Endothelial cell of umbilical vein (primary cell): ENCODE results near the gene EHBP1L1. TPM values are rescaled to one million over a fixed set of nuclear protein-coding genes. Genes with fewer than 3 reads are reported as not detected.

ENCODE experiments used
- BruUV-seq: library from RNA; stranded (reverse); fragments of 400-500 nt; replicated peaks from 2 replicates; lab custom pipeline; 2021; lab: Mats Ljungman, UMichigan
- CTCF ChIA-PET: fragments of 300-600, 350-600 bp; sonication (Branson Sonifier 250); formaldehyde crosslinking; loops from one replicate; lab custom pipeline; 2021; ENCODE audit warnings: antibody characterized with exemption, inconsistent platforms; lab: Charles Lee
- POLR2A ChIA-PET: fragments of 300-600, 350-600 bp; sonication (Branson Sonifier 250); formaldehyde crosslinking; loops from one replicate; lab custom pipeline; 2021; ENCODE audit warnings: antibody characterized with exemption, inconsistent platforms; lab: Charles Lee
- DNase-seq: peaks from one replicate; pipeline ENCODE4 v3.0.0-alpha.2; 2011; ENCODE audit warnings: low read depth, low spot score
- FAIRE-seq: peaks from 2 replicates; lab custom pipeline; 2011; peaks lifted over from hg19 to GRCh38; lab: Jason Lieb, UNC
- H2AFZ ChIP-seq: 2 replicates; pipeline ENCODE4 v1.6.0; 2012; ENCODE audit warnings: low read depth, low read length, control low read depth, inconsistent platforms
- H3K27ac ChIP-seq: 2 replicates; pipeline ENCODE4 v1.5.1; 2011; ENCODE audit warnings: low read depth, mild to moderate bottlenecking, control low read depth, low read length, moderate library complexity; ENCODE audit not compliant: insufficient read depth
- H3K27me3 ChIP-seq, 2 experiments: 2 replicates each; pipeline versions ENCODE4 v1.6.0 to v1.6.1; 2011; ENCODE audit warnings: low read length in 2 of 2, mixed read lengths in 1 of 2; ENCODE audit not compliant: control insufficient read depth in 2 of 2, insufficient read depth in 2 of 2
- H3K36me3 ChIP-seq, 2 experiments: 2 replicates in 1 of 2; 3 replicates in 1 of 2; pipeline ENCODE4 v1.5.1; 2011; ENCODE audit warnings: low read length in 2 of 2, mild to moderate bottlenecking in 1 of 2, moderate library complexity in 1 of 2; ENCODE audit not compliant: control insufficient read depth in 2 of 2, insufficient read depth in 2 of 2; ENCODE audit errors: extremely low read depth in 1 of 2
- H3K4me1 ChIP-seq: 3 replicates; pipeline ENCODE4 v1.5.1; 2011; ENCODE audit warnings: mild to moderate bottlenecking, low read length; ENCODE audit not compliant: control insufficient read depth, insufficient read depth; ENCODE audit errors: extremely low read depth
- H3K4me2 ChIP-seq: 2 replicates; pipeline ENCODE4 v1.6.1; 2011; ENCODE audit warnings: low read length, control low read depth, mixed read lengths; ENCODE audit not compliant: insufficient read depth
- H3K4me3 ChIP-seq, 3 experiments: fragments of 200-600 bp in 1 of 3; sonication (generic), shearing (Covaris generic) in 1 of 3; replicated peaks in 1 of 3; 2 replicates each; pipeline ENCODE4 v1.5.1; 2011 to 2016; ENCODE audit warnings: control low read depth in 3 of 3, low read length in 3 of 3, mild to moderate bottlenecking in 2 of 3, inconsistent platforms in 1 of 3, low read depth in 1 of 3, moderate library complexity in 1 of 3; ENCODE audit not compliant: insufficient read depth in 1 of 3
- H3K79me2 ChIP-seq: 2 replicates; pipeline ENCODE4 v1.6.0; 2012; ENCODE audit warnings: low read length, inconsistent platforms; ENCODE audit not compliant: control insufficient read depth, insufficient read depth
- H3K9ac ChIP-seq: replicated peaks from 2 replicates; pipeline ENCODE3; 2011; ENCODE audit warnings: low read length, control low read depth; ENCODE audit not compliant: insufficient read depth; ENCODE audit errors: extremely low read depth
- H3K9me1 ChIP-seq: replicated peaks from 3 replicates; pipeline ENCODE4 v1.6.0; 2011; ENCODE audit warnings: mild to moderate bottlenecking, low read length; ENCODE audit not compliant: control insufficient read depth, insufficient read depth; ENCODE audit errors: extremely low read depth
- H3K9me3 ChIP-seq: replicated peaks from 2 replicates; pipeline ENCODE4 v1.5.1; 2012; ENCODE audit warnings: low read length, inconsistent platforms; ENCODE audit not compliant: control insufficient read depth, insufficient read depth
- H4K20me1 ChIP-seq: replicated peaks from 2 replicates; pipeline ENCODE3; 2011; ENCODE audit warnings: mild to moderate bottlenecking, low read length; ENCODE audit not compliant: control insufficient read depth, insufficient read depth; ENCODE audit errors: extremely low read depth
- EZH2 ChIP-seq: IDR thresholded peaks from 2 replicates; pipeline ENCODE4 v1.6.1; 2012; ENCODE audit warnings: borderline replicate concordance, low read depth, mild to moderate bottlenecking, moderate library complexity, low read length, inconsistent platforms; ENCODE audit not compliant: severe bottlenecking
- FOS ChIP-seq: IDR thresholded peaks from 2 replicates; pipeline ENCODE4 v1.6.1; 2011; ENCODE audit warnings: mild to moderate bottlenecking, low read length, moderate library complexity, borderline replicate concordance; ENCODE audit not compliant: insufficient read depth
- GATA2 ChIP-seq: IDR thresholded peaks from 2 replicates; pipeline ENCODE4 v1.7.0; 2011; ENCODE audit warnings: low read depth, mild to moderate bottlenecking, moderate library complexity, mixed read lengths, low read length; ENCODE audit not compliant: insufficient read length, insufficient read depth
- JUN ChIP-seq: IDR thresholded peaks from 2 replicates; pipeline ENCODE4 v1.6.1; 2011; ENCODE audit warnings: borderline replicate concordance, low read depth; ENCODE audit not compliant: insufficient read length, insufficient read depth
- MYC ChIP-seq: IDR thresholded peaks from one replicate; pipeline ENCODE4 v1.6.1; 2011; ENCODE audit warnings: mild to moderate bottlenecking, low read depth, low read length
- POLR2A ChIP-seq: IDR thresholded peaks from 2 replicates; pipeline ENCODE4 v1.6.1; 2012; ENCODE audit warnings: low read depth, mild to moderate bottlenecking, control low read depth, low read length
- POLR2AphosphoS5 ChIP-seq: IDR thresholded peaks from 2 replicates; pipeline ENCODE4 v1.6.1; 2012; ENCODE audit warnings: low read depth, mild to moderate bottlenecking, control low read depth, low read length, moderate library complexity; ENCODE audit not compliant: insufficient read depth
- dilution Hi-C: fragments of 300-500 bp; cut with MboI; formaldehyde crosslinking; loops from one replicate; pipeline ENCODE4 v1.15.0; 2019; ENCODE audit warnings: low sequenced_read_pairs; ENCODE audit not compliant: extremely low pct_ligation_motif_present
- intact Hi-C: fragments of 100-400 bp; cut with micrococcal nuclease; formaldehyde crosslinking; loops from one replicate; pipeline ENCODE4 v1.10.0; 2022
- polyA plus RNA-seq, 4 experiments: library from polyadenylated mRNA; depleted of rRNA in 3 of 4; stranded (reverse) in 3 of 4; unstranded in 1 of 4; fragments of >200 nt; gene quantifications; 2 replicates each; pipeline versions ENCODE4 v1.2.1 to v1.2.3, GENCODE V29; 2011 to 2012; ENCODE audit warnings: missing spikeins in 1 of 4
- total RNA-seq: library from RNA; stranded (reverse); gene quantifications from 2 replicates; pipeline ENCODE4 v1.2.3, GENCODE V29; 2021
- TF ChIP-seq, protein P1 (sequence below), 2 donors: IDR thresholded peaks; 1 replicate in 1 of 2; 2 replicates in 1 of 2; pipeline ENCODE4 v1.5.1; 2011; ENCODE audit warnings: low read length in 2 of 2, mild to moderate bottlenecking in 2 of 2, moderate library complexity in 2 of 2, control low read depth in 1 of 2, inconsistent platforms in 1 of 2, low read depth in 1 of 2; ENCODE audit not compliant: insufficient read depth in 1 of 2; ENCODE audit errors: extremely low read depth in 1 of 2
- TF ChIP-seq, protein P2 (sequence below): IDR thresholded peaks from 2 replicates; pipeline ENCODE4 v1.6.1; 2011; ENCODE audit not compliant: insufficient read depth, insufficient read length

EHBP1L1 gene
- total and polyA plus RNA-seq, 2 donors (not counting 3 experiments of a cell fraction or from before 2014, with no cell fraction given): 12.7 to 19.7 TPM

DNA sequence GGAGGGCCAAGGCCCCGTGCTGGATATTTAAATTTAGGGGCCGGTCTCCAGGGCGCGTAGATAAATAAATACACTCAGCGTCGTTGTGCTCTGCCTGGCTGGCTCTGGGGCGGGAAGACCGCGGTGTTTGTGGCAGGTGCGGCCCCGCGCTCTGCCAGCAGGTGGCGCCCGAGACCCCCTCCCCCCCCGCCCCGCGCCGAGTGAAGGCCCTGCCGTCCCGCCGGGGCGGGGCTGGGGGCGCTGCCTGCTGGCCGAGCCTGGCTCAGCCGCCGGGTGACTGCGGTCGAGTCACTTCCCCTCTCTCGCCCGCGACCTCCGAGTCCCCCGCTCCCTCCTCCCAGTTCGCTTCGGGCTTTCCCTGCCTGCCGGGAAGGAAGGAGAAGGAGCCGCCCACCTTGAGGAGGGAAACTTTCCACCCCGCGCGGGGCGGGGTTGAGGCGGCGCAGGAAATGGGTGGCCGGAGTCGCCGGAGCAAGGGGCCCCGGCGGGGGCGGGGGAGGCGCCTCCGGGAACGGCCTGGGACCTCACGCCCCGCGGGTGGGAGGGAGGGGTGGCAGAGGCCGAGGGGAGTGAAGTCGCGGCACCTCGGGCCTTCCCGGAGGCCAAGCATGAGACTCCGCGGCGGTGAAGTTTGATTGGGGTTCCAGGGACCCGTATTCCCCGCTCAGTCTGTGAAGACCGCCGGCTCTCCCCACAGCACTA lies 1.6 kb upstream of the EHBP1L1 start:
- H3K27me3 ChIP-seq: no peaks in the 10 kb centered on the region
- CTCF ChIA-PET: interaction anchor here (1.8 to 9.7 kb wide), 3 partner anchors 16 to 33 kb away, joined by 10 to 167 read pairs (median 146); partner anchors contain the start of gene LTBP3
- no peaks in the 10 kb centered on the region for H4K20me1 ChIP-seq
- no peaks in the 10 kb centered on the region for H3K9me1 ChIP-seq
- no peaks in the 10 kb centered on the region for H3K36me3 ChIP-seq
- no peak overlapping the region for H2AFZ ChIP-seq
- POLR2A ChIA-PET: no interaction called here
- FAIRE-seq (peak; percentile 97), DNase-seq (peak; percentile 96)
- H3K79me2 ChIP-seq: peaks cover 25% of the 10 kb centered on the region
- H3K4me1 ChIP-seq: peaks cover 54% of the 10 kb centered on the region
- TF ChIP-seq FOS (peak; percentile 59), GATA2 (no peak), JUN (no peak), EZH2 (no peak), POLR2AphosphoS5 (peak; percentile 96), MYC (no peak), POLR2A (no peak)
- TF ChIP-seq, protein P1, sequence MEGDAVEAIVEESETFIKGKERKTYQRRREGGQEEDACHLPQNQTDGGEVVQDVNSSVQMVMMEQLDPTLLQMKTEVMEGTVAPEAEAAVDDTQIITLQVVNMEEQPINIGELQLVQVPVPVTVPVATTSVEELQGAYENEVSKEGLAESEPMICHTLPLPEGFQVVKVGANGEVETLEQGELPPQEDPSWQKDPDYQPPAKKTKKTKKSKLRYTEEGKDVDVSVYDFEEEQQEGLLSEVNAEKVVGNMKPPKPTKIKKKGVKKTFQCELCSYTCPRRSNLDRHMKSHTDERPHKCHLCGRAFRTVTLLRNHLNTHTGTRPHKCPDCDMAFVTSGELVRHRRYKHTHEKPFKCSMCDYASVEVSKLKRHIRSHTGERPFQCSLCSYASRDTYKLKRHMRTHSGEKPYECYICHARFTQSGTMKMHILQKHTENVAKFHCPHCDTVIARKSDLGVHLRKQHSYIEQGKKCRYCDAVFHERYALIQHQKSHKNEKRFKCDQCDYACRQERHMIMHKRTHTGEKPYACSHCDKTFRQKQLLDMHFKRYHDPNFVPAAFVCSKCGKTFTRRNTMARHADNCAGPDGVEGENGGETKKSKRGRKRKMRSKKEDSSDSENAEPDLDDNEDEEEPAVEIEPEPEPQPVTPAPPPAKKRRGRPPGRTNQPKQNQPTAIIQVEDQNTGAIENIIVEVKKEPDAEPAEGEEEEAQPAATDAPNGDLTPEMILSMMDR (IDR thresholded peaks at IDR 0.05; ENCODE audit: extremely low read depth in 1 of 2, insufficient read depth in 1 of 2, low read depth in 1 of 2, low read length in 2 of 2): peak; percentile 79 to 87
- TF ChIP-seq, protein P2, sequence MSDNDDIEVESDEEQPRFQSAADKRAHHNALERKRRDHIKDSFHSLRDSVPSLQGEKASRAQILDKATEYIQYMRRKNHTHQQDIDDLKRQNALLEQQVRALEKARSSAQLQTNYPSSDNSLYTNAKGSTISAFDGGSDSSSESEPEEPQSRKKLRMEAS: no peak
- dilution Hi-C loops: no loop called here
- H3K27ac ChIP-seq: peak overlapping the region; percentile 45
- peak overlapping the region; percentile 68 for H3K4me2 ChIP-seq
- intact Hi-C loops: loop anchor here (1.0 to 5.0 kb wide), 5 partner anchors 14 to 192 kb away; partner anchors contain the start of genes LTBP3, PCNX3 and SLC25A45
- no TSS peak for BruUV-seq
- H3K4me3 ChIP-seq: peak overlapping the region in 2 of 3 experiments; percentile 31 to 65
- H3K9me3 ChIP-seq: no peaks in the 10 kb centered on the region
- H3K9ac ChIP-seq: no peak overlapping the region
